Tibial artery (tissue), 4 donors: ENCODE results near the gene KLK15.

Experiments used
- DNase-seq, 2 donors: peaks; one replicate each; pipeline ENCODE4 v3.0.0-alpha.2; 2019
- H3K27ac ChIP-seq, 2 donors: fragments of 200-600 bp; sonication (generic) in 1 of 2; 1 replicate in 1 of 2; 2 replicates in 1 of 2; pipeline ENCODE4 v1.5.1; 2018 to 2019; ENCODE audit warnings: mild to moderate bottlenecking in 1 of 2
- H3K27me3 ChIP-seq, 2 donors: fragments of 200-600 bp; sonication (generic) in 1 of 2; one replicate each; pipeline versions ENCODE4 v1.5.1 to v1.6.0; 2016 to 2019
- H3K36me3 ChIP-seq, 3 donors: fragments of 200-600 bp; sonication (generic) in 2 of 3; one replicate each; pipeline ENCODE4 v1.5.1; 2016 to 2019; ENCODE audit warnings: mild to moderate bottlenecking in 2 of 3
- H3K4me1 ChIP-seq, 4 donors: fragments of 200-600 bp; sonication (generic) in 2 of 4; 1 replicate in 3 of 4; 2 replicates in 1 of 4; pipeline ENCODE4 v1.5.1; 2016 to 2019
- H3K4me3 ChIP-seq, 2 donors: fragments of 200-600 bp; sonication (generic) in 1 of 2; 1 replicate in 1 of 2; 2 replicates in 1 of 2; pipeline ENCODE4 v1.5.1; 2018 to 2019; ENCODE audit warnings: mild to moderate bottlenecking in 2 of 2
- H3K9me3 ChIP-seq, 3 donors: fragments of 200-600 bp; sonication (generic) in 1 of 3; one replicate each; pipeline ENCODE4 v1.5.1; 2016 to 2019
- intact Hi-C: fragments of 100-400 bp; cut with DNase I; formaldehyde crosslinking; loops from one replicate; pipeline ENCODE4 v1.15.0; 2023; ENCODE audit warnings: low total_unique reads
- TF ChIP-seq, protein P1 (sequence below), 2 experiments: fragments of 200-600 bp in 1 of 2; fragments of 450-650 bp in 1 of 2; IDR thresholded peaks; one replicate each; pipeline ENCODE4 v1.5.1; 2017 to 2019; ENCODE audit warnings: antibody characterized with exemption in 2 of 2, mild to moderate bottlenecking in 1 of 2, moderate library complexity in 1 of 2

KLK15 gene

GRCh38 chr19:50797429-50797780 is 36.0 kb downstream of the KLK15 start:
- intact Hi-C loops: no loop called here
- peaks cover 22 to 69% (median 41%) of the 10 kb centered on the region in 3 donors for H3K36me3 ChIP-seq
- H3K27me3 ChIP-seq: no peaks in the 10 kb centered on the region
- no peak overlapping the region for H3K4me3 ChIP-seq
- TF ChIP-seq, protein P1, sequence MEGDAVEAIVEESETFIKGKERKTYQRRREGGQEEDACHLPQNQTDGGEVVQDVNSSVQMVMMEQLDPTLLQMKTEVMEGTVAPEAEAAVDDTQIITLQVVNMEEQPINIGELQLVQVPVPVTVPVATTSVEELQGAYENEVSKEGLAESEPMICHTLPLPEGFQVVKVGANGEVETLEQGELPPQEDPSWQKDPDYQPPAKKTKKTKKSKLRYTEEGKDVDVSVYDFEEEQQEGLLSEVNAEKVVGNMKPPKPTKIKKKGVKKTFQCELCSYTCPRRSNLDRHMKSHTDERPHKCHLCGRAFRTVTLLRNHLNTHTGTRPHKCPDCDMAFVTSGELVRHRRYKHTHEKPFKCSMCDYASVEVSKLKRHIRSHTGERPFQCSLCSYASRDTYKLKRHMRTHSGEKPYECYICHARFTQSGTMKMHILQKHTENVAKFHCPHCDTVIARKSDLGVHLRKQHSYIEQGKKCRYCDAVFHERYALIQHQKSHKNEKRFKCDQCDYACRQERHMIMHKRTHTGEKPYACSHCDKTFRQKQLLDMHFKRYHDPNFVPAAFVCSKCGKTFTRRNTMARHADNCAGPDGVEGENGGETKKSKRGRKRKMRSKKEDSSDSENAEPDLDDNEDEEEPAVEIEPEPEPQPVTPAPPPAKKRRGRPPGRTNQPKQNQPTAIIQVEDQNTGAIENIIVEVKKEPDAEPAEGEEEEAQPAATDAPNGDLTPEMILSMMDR (IDR thresholded peaks at IDR 0.05): no peak
- no peak for DNase-seq
- no peaks in the 10 kb centered on the region for H3K9me3 ChIP-seq
- H3K27ac ChIP-seq: no peak overlapping the region
- H3K4me1 ChIP-seq: peaks cover 0 to 10% (median 2%) of the 10 kb centered on the region in 4 donors

DNA sequence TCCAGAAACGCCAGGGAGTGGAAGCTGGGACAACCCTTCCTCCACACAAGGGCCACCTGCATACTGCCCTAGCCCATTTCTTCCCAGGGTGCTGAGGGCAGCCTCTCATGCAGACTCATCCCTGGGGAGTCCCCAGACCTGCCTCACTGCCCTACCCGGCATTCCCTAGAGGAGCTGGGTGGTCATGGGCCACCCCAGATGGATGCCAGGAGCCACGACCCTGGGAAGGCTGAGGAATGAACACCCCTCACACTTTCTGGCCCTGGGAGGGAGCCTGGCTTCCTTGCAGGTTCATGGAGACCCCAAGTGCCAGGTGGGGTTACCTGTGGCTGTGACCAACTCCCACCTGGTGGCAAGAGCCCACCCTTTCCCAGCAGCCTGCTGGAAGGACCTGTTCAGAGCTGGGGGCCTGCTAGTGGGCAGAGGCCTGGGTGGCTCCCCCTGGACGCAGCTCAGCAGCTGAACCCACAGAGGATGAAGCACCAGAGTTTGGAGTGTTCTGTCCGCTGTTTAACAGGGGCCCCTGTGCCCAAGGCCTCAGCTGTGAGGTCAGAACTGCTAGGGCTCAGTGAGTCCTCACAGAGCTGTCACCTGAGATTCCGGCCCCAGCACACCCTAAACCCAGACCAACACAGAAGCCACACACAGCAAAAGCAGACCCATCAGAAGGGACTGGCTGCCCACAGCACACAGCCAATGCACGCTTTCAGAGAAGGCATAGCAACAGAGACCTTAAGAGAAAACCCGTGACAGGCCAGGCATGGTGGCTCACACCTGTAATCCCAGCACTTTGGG is 36.5 kb downstream of the KLK15 start:
- TF ChIP-seq, protein P1 (IDR thresholded peaks at IDR 0.05): no peak
- Histone ChIP-seq H3K27ac (no peak overlapping the region), H3K27me3 (peaks cover 0 to 5% of the 10 kb centered on the region in 2 donors), H3K4me1 (peaks cover 0 to 6% (median 0%) of the 10 kb centered on the region in 4 donors), H3K36me3 (peaks cover 22 to 64% (median 41%) of the 10 kb centered on the region in 3 donors), H3K4me3 (no peak overlapping the region), H3K9me3 (no peaks in the 10 kb centered on the region)
- intact Hi-C loops: no loop called here
- no peak for DNase-seq

DNA sequence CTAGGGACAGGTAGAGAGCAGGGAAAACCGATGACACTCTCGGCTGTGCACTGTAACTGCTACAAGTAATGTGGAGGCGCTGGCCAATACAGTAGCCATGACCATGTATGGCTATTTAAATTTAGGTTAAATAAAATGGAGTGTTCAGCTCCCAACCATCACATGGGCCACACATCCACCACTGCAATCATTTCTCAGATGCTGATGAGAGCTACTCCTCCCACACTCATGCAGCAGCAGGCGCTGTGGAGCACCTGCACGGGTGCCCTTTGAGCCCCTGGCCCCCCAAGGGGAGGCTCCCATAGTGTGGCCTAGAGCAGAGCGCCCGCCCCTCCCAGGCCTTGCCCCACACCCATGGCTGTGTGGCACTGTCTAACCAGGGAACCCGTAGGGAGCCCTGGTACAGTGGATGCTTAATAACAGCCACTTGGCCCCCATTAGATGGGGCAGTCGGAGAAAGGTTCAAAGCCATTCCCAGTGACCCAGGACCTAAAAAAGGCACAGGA is 37.2 kb downstream of the KLK15 start:
- no peak for DNase-seq
- H3K27me3 ChIP-seq: peaks cover 0 to 8% of the 10 kb centered on the region in 2 donors
- H3K4me1 ChIP-seq: peaks cover 0 to 6% (median 0%) of the 10 kb centered on the region in 4 donors
- H3K9me3 ChIP-seq: no peaks in the 10 kb centered on the region
- H3K27ac ChIP-seq: no peak overlapping the region
- intact Hi-C loops: no loop called here
- peaks cover 21 to 58% (median 39%) of the 10 kb centered on the region in 3 donors for H3K36me3 ChIP-seq
- TF ChIP-seq, protein P1 (IDR thresholded peaks at IDR 0.05): no peak
- H3K4me3 ChIP-seq: no peak overlapping the region

DNA sequence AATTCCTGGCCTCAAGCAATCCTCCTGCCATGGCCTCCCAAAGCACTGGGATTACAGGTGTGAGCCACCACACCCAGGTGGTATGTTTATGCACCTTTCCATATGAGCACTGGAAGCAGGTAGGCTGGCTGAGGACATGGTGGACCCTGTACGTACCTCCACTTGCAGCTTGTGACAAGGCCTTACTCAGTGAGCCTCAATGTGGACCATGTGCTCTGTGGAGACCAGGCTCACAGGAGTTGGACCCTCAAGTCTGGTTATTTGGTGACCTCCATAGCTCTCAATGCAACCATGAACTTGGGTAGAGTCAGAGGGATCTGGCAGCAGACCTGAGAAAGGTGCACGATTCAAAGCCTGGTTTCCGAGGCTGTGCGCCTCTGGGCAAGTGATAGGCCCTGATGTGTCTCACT is 37.7 kb downstream of the KLK15 start:
- Histone ChIP-seq H3K27me3 (peaks cover 0 to 9% of the 10 kb centered on the region in 2 donors), H3K36me3 (peaks cover 17 to 53% (median 35%) of the 10 kb centered on the region in 3 donors), H3K9me3 (no peaks in the 10 kb centered on the region), H3K4me3 (no peak overlapping the region), H3K27ac (no peak overlapping the region), H3K4me1 (peaks cover 0 to 6% (median 0%) of the 10 kb centered on the region in 4 donors)
- TF ChIP-seq, protein P1 (IDR thresholded peaks at IDR 0.05): no peak
- no peak for DNase-seq
- intact Hi-C loops: no loop called here

DNA sequence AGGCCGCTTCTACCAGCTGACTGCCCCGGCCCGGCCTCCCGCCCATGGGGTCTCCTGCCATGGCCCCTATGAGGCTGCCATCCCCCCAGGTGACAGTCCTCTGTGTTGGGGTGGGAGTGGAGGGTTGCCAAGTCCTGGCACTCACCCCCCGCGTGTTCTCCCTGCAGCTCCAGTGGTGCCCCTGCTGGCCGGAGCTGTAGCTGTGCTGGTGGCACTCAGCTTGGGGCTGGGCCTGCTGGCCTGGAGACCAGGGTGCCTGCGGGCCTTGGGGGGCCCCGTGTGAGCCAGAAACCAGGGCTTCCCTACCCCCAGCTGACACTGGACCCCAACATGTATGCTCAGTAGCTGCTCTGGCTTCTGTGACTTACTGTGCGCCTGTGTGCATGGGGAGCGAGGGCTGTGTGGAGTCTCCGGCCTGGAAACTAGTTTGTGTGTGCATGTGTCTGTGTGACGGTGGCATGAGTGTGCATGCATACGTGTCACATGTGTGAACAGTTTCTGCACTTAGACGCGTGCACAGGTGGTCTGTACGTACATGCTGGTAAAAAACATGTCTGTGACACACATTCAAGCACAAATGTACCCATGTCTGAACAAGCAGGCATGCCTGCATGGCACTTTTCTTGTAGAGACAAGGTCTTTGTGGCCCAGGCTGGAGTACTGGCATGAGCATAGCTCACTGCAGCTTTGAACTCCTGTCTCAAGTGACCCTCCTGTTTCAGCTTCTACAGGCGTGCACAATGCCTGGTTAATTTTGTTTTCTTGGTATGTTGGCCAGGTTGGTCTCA is 38.3 kb downstream of the KLK15 start:
- Histone ChIP-seq H3K4me1 (peaks cover 0 to 6% (median 0%) of the 10 kb centered on the region in 4 donors), H3K36me3 (peaks cover 17 to 49% (median 34%) of the 10 kb centered on the region in 3 donors), H3K4me3 (no peak overlapping the region), H3K9me3 (no peaks in the 10 kb centered on the region), H3K27ac (no peak overlapping the region), H3K27me3 (peaks cover 0 to 15% of the 10 kb centered on the region in 2 donors)
- no peak for DNase-seq
- intact Hi-C loops: no loop called here
- TF ChIP-seq, protein P1 (IDR thresholded peaks at IDR 0.05): no peak
